Neutrophil (primary cell): ENCODE data around the gene HIGD1B.

Experiments used
- H3K27ac ChIP-seq: fragments of 200-600 bp; sonication (generic); 2 replicates; pipeline ENCODE4 v1.5.1; 2016; ENCODE audit warnings: mild to moderate bottlenecking, moderate library complexity
- H3K27me3 ChIP-seq: fragments of 200-600 bp; sonication (generic); 2 replicates; pipeline ENCODE4 v1.6.0; 2016; ENCODE audit warnings: mild to moderate bottlenecking
- H3K36me3 ChIP-seq: fragments of 200-600 bp; sonication (generic); 2 replicates; pipeline ENCODE4 v1.5.1; 2017
- H3K4me1 ChIP-seq, 2 experiments: fragments of 200-600 bp in 1 of 2; sonication (generic) in 1 of 2; 1 replicate in 1 of 2; 2 replicates in 1 of 2; pipeline versions ENCODE4 v1.5.1 to v1.6.1; 2013 to 2016; ENCODE audit warnings: low read depth in 1 of 2, low read length in 1 of 2, mild to moderate bottlenecking in 1 of 2, moderate library complexity in 1 of 2; ENCODE audit not compliant: control insufficient read depth in 1 of 2, insufficient read depth in 1 of 2
- H3K4me3 ChIP-seq, 2 experiments: fragments of 200-600 bp in 1 of 2; sonication (generic) in 1 of 2; 1 replicate in 1 of 2; 2 replicates in 1 of 2; pipeline ENCODE4 v1.5.1; 2013 to 2016; ENCODE audit warnings: low read depth in 1 of 2, low read length in 1 of 2, mild to moderate bottlenecking in 1 of 2, moderate library complexity in 1 of 2
- H3K9me3 ChIP-seq: fragments of 200-600 bp; sonication (generic); 2 replicates; pipeline ENCODE4 v1.5.1; 2016
- CTCF ChIP-seq: fragments of 200-600 bp; sonication (generic); IDR thresholded peaks from 2 replicates; pipeline ENCODE4 v1.5.1; 2016; ENCODE audit warnings: antibody characterized with exemption

The HIGD1B gene

GRCh38 chr17:44850612-44851011 lies 2.9 kb downstream of the HIGD1B start:
- TF ChIP-seq CTCF: no peak
- no peaks in the 10 kb centered on the region for H3K9me3 ChIP-seq
- H3K27me3 ChIP-seq: no peaks in the 10 kb centered on the region
- no peaks in the 10 kb centered on the region for H3K4me1 ChIP-seq
- H3K4me3 ChIP-seq: no peak overlapping the region
- H3K27ac ChIP-seq: no peak overlapping the region
- H3K36me3 ChIP-seq: peaks cover 67% of the 10 kb centered on the region

GRCh38 chr17:44854192-44854591 lies 6.5 kb downstream of the HIGD1B start:
- no peak for TF ChIP-seq CTCF
- Histone ChIP-seq H3K36me3 (peaks cover 97% of the 10 kb centered on the region), H3K27me3 (no peaks in the 10 kb centered on the region), H3K4me3 (no peak overlapping the region), H3K27ac (no peak overlapping the region), H3K9me3 (no peaks in the 10 kb centered on the region), H3K4me1 (no peaks in the 10 kb centered on the region)

- no peak overlapping the region for H3K4me3 ChIP-seq
- H3K4me1 ChIP-seq: no peaks in the 10 kb centered on the region
- no peak for TF ChIP-seq CTCF
- H3K27ac ChIP-seq: no peak overlapping the region
- H3K27me3 ChIP-seq: no peaks in the 10 kb centered on the region
- H3K36me3 ChIP-seq: peaks cover 98% of the 10 kb centered on the region
- no peaks in the 10 kb centered on the region for H3K9me3 ChIP-seq
These were observed 12.0 kb downstream of the HIGD1B start for GRCh38 chr17:44859701-44860100.

GRCh38 chr17:44862278-44862914 lies 14.7 kb downstream of the HIGD1B start:
- Histone ChIP-seq H3K4me1 (no peaks in the 10 kb centered on the region), H3K27me3 (no peaks in the 10 kb centered on the region), H3K27ac (no peak overlapping the region), H3K4me3 (no peak overlapping the region), H3K9me3 (no peaks in the 10 kb centered on the region), H3K36me3 (peaks cover 95% of the 10 kb centered on the region)
- no peak for TF ChIP-seq CTCF

- Histone ChIP-seq H3K27me3 (no peaks in the 10 kb centered on the region), H3K27ac (no peak overlapping the region), H3K9me3 (no peaks in the 10 kb centered on the region), H3K4me3 (no peak overlapping the region), H3K4me1 (no peaks in the 10 kb centered on the region), H3K36me3 (peaks cover 95% of the 10 kb centered on the region)
- TF ChIP-seq CTCF: no peak
These were observed 15.6 kb downstream of the HIGD1B start for GRCh38 chr17:44863061-44863918.
